Left kidney (tissue), 2 donors: ENCODE measurements around the gene CIB2. TPM values are rescaled to one million over a fixed set of nuclear protein-coding genes. Genes with fewer than 3 reads are reported as not detected.

Source experiments
- DNase-seq: peaks from one replicate; pipeline ENCODE4 v3.0.0-alpha.2; 2013
- polyA plus RNA-seq: library from polyadenylated mRNA; unstranded; fragments of 120-200 nt; gene quantifications from one replicate; pipeline ENCODE4 v1.2.1, GENCODE V29; 2013; ENCODE audit not compliant: insufficient read length

Gene CIB2
- polyA plus RNA-seq, 1 donor, result 35.2 TPM

DNA sequence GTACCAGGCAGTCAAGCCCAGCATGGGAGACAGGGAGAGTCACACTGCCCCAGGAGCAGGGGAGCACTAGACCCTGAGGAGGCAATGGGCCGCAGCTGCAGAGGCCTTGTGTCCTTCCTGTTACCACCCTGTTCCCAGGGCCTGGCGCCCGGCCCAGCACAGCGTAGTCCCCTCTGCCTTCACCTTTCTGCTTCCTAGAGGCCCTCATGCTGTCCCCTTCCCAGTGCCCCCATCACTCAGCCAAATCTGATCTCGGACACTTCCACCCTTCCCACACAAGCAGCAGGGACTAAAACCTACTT, 46.8 kb downstream of the CIB2 start:
- DNase-seq, result no peak

DNA sequence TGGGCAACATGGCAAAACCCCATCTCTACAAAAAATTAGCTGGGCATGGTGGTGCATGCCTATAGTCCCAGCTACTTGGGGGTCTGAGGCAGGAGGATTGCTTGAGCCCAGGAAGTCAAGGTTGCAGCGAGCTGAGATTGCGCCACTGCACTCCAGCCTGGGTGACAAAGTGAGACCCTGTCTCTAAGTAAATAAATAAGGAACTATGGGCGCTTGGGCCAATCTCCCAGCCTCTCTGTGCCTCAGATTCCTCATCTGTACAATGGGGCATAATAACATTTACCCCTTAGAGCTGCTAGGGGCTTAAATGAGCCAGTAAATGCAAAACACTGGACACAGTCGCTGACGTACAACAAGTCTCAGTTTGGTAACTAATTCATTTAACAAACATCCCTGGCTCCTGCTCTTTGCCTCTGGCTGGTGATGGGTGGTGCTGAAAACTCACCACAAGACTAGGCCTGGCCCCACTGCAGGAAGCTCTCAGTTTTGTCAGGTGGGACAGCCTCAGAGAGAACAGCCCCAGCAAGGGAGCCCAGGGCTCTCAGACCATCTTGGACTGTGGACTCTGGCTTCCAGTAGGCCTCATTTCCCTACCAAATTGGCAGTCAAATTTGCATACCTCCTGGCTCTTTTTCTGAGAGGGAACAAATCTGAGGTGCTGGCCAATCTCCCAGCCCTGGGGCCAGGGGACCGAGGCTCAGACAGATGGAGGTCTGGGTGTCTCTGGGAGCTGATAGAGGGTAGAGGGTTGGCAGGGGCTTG, 47.4 kb downstream of the CIB2 start:
- no peak for DNase-seq

DNA sequence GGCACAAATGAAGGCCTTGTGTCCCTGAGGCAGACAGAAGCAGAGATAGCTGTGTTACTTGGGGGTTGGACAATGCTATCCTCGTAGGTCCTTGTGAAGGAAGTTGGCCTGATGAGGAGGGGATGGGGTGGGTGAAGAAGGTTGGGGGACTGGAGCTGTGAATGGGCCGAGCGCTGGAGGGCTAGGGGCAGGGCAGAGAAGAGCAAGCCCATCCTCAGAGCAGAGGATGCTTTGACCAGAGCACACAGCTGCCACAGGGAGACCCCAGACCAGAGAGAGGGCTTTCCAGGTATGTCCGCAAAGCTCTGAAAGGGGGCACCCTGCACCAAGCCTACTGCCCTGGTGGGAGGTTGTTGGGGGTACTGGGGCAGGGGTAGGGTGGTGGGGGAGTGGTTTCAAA, 48.1 kb downstream of the CIB2 start:
- DNase-seq, result no peak

DNA sequence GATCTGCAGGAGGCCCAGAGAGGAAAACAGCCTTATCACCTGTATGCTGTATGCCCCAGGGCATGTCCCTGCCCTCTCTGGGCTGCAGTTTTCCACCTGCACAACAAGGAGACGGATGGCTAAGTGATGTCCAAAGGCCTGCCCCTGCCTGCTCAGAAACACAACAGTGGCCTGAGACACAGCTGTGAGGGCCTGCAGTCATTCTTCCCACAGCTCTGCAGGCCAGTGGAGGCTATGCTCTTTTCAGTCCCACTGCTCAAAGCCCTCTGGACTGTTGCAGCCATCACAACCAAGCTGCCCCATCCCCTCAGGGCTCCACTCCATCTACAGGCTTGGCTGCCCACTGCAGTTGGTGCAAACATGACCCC, 48.5 kb downstream of the CIB2 start:
- no peak for DNase-seq

DNA sequence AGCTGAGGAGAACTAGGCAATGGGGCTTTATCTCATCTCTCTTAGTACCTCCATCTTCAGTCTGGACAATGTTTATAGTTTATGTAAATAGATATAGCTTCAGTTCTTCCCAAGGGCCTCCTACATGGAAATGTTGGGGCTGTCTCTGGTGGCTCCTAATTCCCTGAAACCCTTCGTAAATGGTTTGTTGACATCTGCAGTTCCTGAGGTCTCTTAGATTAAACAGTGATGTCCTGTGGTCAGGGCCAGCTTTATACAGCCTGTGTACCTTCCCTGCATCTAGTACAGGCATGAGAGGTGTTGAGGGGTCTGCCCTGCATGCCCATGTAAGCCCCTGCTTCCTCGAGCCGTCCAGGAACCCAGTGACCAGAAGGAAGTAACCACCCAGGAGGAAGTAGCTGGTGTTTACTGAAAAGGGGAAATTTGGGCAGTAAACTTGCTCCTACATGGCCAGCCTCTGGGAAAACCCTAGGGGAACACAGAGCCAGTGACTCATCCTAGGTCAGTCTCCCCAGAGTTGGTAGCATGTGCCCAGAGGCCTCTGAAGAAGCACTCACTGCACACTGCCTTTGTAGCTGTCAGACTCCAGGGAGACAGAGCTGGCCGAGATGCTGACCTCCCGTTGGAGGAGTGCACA, 49.0 kb downstream of the CIB2 start:
- no peak for DNase-seq

DNA sequence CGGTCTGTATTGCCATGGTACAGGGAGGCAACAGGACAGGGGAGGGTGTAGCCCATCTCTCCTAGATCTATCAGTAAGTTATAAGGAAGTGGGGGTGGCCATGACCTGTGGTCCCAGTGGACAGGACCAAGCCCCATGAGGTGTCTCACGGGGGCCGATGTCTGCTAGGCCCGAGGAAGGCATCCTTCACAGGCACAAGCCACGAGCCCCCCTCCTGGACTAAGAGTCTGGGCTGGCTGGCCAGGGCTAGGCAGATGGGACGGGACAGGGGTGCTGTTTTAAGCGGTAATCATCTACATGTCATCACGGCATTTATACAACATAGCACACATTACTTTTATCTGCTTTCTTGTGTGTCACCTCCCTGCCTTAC, 51.2 kb downstream of the CIB2 start:
- DNase-seq, result no peak

DNA sequence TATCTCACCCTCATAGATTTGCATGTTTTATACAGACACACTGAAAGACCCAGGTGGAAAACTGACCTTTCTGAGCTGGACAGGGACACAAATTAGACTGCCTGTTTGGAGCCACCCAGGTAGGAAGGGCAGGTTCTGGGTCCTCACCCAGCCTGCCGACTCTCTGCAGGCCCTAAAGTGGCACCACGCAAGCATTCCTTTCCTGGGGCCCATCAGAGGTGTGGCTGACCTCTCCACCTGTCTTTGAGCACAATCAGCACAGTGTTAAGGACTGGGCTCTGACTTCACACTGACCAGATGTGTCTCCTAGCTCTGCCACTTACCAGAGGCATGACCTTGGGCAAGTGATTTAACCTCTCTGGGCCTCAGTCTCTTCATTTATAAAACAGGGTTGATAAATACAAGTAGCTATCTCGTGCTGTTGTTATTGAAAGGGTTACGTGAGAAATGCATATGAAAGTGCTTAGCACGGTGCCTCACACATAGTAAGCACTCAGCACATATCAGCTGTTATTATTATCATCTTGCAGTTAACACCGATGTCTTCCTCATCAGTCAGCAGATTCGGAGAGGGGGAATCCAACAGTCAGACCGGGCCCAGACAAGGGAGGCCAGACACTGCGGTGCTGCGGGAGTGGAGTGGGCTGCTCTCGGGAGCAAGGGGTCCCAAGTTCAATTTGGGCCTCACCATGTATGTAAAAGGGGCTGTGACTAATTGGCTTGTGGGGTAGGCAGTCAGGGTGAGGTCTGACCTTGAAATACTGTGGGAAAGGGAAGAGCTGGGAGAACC, 51.8 kb downstream of the CIB2 start:
- DNase-seq, result no peak

DNA sequence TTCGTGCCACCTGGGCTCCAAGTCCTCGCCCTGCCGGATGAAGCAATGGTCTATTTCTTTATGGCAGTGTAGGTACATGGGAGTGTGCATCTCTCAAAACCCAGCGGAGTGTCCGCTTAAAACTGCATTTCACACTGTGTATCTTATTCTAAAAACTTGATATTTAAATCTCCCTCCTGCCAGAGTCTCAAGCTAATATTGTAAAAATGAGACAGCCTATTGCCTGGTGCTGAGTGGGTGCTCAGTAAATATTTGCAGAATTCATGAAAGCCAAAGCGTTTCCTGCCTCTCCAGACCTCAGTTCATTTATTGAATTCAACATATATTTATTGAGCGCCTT, 53.4 kb downstream of the CIB2 start:
- DNase-seq, result no peak

DNA sequence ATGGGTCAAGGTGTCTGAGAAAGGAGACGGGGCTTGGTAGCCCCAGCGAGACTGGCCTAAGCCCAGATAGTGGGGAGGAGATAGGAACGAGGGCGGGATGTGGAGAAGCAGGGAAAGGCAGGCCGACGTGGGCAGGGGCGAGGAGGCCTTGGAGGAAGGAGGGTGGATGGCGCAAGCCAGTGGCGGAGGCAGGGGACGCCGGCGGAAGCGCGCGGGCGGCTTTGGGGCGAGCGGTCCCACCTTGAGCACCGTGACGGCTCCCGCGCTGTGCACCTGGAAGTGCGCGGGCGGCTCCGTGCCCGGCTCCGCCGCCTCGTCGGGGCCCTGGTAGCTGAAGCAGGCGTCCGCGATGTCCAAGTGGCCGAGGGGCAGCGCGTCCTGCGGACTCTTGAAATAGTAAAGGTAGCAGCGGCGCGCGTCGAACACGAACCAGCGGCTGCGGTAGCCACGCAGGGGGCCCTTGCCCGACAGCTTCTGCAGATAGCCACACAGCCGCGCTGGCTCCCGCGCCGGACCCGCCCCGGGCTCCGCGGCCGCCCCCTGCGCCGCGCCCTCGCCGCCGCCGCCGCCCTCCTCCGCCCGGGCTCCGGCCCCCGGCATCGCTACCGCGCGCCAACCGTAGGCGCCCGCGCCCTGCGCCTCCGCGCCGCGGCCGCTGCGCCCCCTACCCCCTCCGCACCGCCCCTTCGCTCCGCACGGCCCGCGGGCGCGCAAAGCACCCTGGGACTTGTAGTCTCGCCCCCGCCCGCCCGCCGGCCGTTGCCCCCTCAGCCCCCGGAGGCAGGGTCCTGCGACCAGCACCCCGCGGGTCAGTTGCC, 54.0 kb downstream of the CIB2 start, which contains the start of gene TBC1D2B:
Gene TBC1D2B, minus strand, starts transcription at position 659 of the 818 bp plus-strand sequence. Its CDS starts 59 bp downstream, at position 600.
- peak; percentile 35 for DNase-seq

DNA sequence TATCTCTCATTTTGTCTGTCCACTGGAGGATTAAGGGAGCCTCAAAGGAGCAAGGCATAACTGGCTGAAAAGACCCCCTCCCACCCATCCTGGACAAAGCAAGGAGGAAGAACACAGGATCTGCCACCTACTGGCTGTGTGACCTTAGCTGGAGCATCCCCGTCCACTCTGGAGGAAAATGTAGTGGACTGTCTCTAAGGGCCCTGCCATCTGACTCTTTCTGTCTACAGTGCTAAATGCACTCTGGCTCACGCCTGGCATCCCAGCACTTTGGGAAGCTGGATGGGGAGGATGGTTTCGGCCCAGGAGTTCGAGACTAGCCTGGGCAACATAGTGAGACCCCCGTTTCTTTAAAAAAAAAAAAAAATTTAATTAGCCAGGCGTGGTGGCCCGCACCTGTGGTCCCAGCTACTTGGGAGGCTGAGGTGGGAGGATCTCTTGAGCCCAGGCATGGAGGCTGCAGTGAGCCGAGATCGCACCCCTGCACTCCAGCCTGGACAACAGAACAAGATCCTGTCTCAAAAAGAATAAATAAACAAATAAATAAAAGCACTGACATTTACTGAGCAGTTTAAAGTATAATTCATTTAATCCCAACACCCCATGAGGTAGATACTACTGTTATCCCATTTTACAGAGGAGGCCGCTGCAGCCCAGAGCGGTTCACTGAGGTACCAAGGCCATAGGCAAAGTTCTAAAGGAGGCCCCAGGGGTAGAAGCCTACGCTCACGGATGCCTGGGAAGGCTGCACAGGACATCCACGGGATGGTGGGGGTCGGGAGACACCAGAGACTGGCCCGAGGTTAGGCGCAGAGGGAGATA, 54.8 kb downstream of the CIB2 start:
- no peak for DNase-seq

DNA sequence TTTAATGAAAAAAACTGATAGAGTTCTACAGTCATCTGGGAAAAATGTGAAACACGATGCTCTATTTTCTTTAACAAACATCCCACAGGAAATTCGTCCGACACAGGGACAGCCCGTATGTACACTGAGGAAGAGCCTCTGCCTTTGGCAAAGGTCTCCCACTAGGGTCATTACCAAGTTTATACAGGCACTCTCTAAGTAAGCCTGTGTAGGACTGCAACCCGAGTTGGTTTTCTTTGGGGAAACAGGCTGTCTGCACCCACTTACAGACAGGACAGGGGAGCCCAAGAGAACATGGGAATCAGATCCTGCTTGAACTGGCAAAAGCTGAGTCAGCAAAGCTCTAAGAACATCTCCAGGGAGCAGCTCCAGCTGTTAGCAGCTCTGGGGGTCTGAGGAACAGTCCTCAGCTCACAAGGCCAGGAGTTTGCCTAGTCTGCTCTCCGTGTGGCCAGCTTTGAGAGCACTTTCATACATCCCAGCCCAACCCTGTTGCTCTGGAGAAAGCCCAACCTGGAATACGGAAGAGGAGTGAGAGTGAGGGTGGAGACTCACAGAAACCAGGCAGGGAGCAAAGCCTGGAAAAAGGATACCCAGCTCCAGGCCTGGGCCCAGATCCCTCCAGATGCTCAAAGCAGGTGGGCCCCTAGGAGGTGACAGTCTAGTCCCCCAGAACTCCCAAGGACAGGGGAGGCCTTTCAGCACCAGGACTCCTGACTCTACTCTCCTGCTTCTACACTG, 55.6 kb downstream of the CIB2 start:
- peak; percentile 78 for DNase-seq

DNA sequence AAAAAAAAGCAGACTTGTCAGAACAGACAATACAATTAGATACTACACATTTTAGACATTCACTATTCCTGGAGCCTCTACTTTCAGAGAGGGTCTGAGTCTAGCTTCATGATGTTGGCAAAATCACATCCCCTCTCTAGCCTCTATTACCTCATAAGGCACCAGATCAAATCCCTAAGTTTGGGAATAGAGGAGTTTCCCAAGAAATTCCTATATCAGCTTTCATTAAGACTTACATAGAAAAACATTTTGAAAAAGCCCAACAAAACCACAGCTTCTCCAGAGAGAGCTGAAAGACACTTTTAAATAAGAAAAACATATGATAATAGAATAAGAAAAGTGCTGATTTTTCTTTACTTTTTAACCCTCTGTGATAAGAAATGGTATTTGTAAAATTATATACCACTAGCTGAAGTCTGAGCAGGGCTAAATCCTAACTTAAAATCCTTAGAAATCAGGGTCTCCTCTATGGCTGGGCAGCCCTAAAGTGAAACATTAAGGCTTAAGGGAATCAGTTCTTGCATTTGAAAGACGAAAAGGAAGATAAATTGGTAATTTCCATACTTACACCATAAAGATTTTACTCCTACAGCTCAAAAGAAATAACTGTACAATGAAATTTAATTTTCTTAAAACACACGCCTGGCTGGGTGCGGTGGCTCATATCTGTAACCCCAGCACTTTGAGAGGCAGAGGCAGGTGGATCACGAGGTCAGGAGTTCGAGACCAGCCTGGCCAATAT, 58.0 kb downstream of the CIB2 start:
- no peak for DNase-seq

DNA sequence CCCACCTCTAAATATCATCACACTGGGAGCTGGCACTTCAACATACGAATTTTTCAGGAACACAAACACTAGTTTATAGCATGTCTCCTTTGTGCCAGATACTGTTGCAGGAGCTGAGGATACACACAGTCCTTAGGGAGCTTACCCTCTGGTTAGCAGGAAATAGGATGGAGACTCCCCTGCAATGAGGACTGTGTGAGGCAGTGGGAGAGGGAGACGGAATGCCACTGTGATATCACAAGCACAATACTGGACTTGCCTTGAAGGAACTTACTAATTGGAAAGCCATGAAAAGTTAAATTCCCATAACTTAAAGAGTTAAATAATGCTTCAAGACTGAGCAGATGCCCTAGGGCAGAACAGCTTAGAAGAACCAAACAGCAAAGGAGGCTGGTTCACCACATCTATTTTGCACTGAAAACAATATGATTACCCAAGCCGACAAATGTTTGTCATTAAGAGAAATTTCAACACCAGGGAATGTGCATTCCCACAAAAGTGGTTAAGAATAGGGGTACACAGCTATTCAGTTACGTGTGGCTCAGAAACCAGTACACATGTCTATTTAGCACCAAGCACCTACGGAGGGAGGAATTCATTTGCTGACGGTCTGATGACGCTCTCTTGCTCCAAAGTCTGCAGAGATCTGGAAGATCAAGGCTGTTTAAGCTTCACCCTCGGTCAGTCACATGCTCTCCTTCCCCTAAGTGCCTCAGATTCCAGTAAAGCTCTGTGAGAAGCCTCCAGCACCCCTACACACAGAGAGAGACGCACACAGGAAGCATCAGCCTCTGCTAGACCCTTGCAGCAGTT, 59.0 kb downstream of the CIB2 start:
- no peak for DNase-seq

DNA sequence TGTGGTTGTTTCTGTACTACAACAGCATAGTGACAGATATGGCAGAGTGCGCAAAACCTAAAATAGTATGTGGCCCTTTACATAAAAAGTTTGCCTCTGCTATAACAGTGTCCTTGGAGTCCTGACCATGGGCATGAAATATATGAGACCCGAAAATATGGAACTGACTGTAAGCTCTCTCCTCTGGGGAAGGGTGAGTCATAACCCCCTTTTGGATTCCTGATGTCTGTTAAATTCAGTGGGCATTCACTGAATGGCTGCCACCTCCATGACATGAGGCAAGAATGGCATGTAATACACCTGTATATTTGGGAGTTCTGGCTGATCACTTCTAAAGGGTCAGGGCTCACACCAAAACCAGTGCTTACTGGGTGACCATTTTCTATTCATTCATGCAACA, 59.9 kb downstream of the CIB2 start:
- no peak for DNase-seq

DNA sequence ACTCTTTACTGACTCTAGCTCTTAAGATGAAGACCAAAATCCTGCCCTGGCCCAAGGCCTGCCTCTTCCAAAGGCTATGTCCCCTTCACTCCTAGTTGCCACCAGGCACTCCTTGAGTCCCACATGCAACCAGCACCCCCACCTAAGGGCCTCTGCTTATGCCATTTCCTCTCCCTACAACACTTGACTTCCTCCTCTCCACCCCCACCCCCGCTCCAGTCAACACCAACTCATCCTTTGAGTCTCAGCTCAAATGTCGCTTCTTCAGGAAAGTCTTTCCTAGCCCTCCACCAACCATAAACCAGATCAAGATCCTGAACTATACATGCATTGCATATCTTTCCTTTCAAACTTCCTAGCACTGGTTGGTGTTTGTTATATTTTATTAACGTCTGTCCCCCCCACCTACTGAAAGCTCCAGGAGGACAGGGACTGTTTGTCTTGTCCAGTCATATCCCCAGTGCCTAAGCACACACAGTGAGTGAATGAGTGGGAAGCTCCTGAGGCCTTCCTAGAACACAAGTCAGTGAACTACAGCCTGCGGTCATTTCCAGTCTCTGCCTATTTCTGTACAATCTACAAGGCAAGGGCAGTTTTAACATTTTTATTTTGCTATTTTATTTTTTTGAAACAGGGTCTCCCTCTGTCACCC, 61.1 kb downstream of the CIB2 start:
- no peak for DNase-seq

DNA sequence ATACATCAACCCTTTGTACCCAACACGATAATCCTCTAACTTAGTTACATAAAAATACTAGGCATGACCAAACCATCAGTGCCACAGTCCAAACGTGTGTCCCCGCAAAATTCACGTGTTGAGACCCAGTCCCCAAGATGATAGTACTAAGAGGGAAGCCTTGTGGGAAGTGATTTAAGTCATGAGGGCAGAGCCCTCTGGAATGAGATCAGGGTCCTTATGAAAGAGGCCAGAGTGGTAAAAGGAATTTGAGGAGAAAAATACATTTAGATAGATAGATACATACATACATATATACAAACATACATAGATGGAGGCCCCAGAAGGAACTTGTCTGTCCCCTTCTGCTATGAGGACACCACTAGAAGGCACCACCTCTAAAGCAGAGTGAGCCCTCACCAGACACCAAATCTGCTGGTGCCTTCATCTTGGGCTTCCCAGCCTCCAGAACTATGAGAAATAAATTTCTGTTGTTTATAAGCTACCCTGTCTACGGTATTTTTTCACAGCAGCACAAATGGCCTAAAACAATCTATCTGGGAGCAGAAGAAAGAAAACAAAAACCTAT, 61.7 kb downstream of the CIB2 start:
- no peak for DNase-seq

DNA sequence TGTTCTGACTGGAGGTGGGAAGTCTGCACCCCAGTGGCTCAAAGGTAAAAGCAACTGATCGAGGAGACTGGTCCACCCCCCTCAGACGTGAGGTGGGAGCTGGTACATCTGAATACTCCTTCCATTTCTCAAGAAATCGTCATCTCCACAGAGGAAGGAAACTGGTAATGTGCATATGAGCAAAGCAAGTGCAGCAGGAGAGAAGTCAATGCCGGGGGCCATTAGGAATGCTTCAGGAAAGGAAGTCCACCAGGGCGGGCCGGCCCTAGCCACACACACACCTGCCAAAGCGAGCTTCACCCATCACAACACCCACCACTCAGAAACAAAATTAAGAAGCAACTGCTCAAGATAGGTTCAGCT, 62.2 kb downstream of the CIB2 start:
- DNase-seq, result no peak
